AG08395 (cell line): Measurements from ENCODE around the gene AQP12B.
"Not testable (repeated sequence)": the region's sequence is repeated elsewhere in the genome, so short reads cannot be mapped to it uniquely, and the experiment has no call there.

Experiments used
- DNase-seq: peaks from one replicate; pipeline ENCODE4 v3.0.0; 2012; ENCODE audit warnings: mixed read lengths, low spot score

AQP12B gene

DNA sequence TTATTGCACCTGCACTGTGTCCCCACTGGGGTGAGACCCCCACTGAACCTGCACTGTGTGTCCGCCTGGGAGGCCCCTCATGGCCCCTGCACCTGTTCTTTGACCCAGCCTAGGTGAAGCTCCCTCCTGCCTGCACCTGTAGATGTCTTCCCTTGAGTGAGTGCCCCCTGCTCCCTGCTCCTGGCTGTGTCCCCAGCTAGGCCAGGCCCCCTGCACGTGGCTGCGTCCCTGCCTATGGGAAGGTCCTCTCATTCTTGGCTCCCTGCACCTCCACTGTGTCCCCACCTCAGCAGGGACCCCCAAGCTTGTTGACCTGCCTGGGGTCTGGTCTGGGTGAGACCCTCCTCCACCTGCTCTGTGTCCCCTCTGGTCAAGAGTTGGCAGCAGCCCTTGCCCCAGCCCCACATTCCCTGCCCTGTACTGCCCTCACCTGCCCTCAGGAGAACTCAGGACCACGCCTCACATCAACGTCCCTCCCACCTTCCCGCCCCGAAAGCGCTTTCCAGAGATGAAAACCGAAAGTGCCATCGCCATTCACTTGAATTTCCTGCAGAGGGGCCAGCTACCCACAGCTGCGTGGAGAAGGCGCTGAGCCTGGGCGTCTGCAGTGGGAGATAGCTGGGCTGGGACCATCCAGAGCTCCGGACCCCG lies 769 bp upstream of the AQP12B start:
- DNase-seq, result not testable (repeated sequence)

DNA sequence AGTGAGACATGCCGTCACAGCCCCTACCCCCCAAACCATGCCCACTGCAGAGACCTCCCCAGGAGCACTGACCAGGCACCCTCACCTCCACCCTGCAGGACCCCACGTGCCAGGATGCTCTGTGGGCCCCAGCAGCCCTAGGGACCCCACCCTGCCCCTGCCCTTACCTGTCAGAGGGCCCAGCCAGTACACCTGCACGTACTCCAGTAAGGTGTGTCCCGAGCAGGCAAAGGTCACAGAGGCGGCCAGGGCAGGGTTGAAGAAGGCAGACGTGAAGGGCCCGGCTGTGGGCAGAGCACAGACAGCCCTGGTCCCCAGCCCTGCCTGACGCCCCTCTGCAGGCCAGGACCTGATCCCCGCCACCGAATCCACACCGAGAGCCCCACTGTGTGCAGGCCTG lies 2.5 kb downstream of the AQP12B start:
- DNase-seq, result not testable (repeated sequence)

DNA sequence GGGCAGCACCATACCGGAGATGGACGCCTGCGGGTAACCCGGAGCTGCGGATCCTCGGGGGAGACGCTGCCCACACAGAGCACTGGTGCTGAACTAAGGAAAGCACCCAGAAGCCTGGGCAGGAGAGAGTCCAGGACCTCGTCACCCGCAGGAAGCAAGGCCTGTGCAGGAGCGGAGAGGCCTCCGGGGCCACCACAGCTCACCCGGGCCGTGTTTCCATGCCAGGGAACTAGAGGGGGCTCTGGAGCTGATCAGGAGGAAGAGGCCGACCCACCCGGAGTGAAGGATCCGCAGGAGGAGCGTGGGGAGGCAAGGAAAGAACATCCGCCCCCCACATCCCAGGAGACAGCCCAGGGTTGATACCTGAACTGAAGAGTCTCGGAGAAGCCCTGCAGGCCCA lies 3.8 kb downstream of the AQP12B start:
- DNase-seq, result not testable (repeated sequence)

DNA sequence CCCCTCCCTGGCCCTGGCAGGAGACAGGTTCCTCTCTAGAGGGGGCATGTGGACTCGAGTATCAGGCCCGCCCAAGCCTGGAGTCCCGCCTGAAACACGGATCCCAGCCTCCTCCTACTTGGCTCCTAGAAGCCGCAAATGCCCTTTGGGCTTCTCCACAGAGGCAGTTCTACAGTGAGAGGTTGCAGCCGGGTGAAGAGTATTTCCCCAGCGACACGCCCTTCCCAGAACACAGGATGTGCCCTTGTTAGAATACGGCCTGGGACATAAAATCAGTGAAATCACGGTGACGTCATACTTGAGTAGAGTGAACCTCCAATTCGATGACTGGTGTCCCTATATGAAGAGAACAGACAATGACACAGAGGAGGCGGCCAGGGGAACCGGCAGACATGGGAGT lies 4.6 kb downstream of the AQP12B start:
- DNase-seq, result not testable (repeated sequence)

DNA sequence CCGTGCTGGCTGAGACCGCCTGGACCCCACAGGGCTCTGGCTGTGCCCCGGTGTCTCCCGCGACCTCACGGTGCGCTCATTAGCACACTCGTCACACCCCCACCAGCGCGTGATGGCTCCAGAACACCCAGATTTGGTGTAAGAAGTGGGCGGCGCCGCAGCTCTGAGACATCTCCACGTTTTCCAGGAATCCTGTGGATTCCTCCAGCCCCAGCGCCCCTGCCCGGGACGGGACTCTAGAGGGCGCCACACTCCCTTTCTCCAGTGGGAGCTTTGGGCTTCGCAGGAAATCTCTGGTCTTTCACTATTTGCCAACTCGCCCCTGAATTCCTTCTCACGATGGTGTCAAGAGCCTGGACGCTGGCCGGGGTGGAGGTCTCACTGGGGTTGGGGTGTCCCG lies 7.3 kb downstream of the AQP12B start:
- not testable (repeated sequence) for DNase-seq

DNA sequence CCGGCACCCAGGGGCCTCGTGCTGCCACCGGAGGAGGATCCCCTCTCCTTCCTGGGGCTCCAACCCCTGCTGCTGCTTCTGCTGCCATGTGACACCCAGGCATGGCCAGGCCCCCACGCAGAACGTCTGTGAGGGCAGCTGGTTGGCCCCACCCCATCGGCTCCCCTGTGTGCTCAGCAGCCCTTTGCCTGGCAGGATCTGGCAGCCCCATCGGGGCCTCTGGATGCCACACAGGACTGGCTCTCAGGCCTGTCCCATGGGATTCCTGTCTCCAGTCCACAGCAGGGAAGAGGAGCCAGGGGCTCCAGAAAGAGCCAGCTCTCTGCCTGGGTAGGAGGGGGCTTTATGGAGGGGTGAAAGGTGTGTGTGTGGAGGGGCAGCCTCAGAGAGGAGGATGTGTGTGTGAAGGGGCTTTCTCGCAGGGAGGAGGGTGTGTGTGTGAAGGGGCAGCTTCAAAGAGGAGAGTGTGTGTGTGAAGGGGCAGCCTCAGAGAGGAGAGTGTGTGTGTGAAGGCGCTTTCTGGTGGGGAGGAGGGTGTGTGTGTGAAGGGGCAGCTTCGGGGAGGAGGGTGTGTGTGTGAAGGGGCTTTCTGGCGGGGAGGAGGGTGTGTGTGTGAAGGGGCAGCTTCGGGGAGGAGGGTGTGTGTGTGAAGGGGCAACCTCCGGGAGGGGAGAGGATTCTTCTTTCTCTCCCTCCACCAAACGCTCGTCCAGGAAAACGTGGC lies 8.1 kb downstream of the AQP12B start:
- DNase-seq, result not testable (repeated sequence)

DNA sequence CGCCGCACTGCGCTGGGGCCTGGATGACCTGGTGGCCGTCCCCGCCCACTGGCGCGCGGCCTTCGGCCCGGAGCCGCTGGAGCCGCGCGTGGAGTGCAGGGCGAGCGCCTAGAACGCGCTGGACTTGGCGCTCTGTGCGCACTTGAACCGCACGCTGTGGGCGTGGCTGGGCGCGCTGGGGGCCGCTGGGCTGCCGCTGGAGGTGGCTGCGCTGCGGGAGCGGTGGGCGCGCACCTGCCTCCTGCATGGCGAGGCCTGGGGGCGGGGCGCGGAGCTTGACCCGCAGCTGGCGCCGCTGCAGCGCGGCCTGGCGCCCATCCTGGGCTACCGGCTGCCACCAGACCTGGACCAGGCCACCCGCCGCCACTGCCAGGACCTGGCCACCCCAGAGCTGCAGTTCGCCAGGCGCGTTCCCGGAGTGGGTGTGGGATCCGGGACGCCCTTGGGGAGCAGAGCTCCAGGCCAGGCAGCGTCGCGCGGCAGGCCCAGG lies 9.9 kb downstream of the AQP12B start:
- no peak for DNase-seq

DNA sequence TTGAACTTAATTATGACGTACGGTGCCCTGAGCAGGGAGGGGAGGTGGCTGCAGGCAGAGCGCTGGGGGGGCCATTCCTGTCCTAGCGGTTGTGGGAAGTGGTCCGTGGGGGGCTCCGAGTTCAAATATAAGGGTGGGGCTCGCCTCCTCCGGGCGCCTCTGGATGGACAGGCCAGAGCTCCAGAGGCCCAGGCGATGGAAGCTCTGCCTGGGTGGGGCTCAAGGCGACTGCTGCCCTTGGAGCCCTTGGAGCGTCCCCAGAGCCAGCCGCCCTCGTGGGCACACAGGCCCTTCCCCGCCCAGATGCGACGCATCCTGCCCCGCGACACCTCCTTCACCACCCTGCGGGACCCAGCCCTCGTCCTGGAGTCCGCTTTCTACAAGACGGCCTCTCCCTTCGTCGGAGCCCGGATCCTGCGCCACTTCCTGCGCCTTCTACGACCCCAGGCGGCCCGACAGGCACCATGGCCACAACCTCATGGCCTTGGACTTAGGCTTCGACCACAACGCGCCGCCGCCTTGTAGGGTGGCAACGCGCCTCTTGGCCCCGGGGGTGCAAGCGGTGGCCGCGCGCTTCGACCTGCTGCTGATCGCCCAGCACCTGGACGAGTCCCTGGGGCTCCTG lies 10.5 kb downstream of the AQP12B start:
- no peak for DNase-seq

DNA sequence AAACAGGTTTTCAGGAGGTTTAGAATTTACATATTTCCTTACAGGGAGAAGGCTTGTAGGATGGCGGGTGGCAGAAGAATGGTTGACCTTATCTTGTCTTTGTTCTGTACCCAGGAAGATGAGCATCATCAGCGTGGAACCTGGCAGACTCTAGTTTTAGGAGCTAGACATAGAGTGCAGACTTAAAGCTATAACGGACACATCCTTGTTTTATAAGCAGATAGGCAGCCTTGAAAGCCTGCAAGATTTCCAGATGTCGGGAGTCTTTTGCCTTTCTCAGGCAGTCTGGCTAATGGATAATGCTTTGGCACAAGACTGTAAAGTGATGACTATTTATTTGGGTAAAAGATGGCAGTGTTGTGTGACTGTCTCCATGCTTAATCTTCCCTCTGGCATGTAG lies 11.7 kb downstream of the AQP12B start:
- DNase-seq, result no peak

DNA sequence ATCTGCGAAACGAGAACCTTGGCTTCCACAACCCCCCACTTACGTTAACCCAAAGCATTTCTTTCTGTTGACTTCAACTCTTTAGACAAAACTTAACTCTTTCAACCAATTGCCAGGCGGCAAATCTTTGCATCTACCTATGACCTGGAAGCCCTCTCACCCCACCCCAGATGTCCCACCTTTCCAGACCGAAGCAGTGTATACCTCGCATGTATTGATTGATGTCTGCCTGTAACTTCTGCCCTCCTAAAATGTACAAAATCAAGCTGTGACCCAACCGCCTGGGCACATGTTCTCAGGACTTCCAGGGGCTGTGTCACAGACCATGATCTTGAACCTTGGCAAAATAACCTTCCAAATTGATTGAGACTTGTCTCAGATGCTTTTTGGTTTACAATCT lies 12.3 kb downstream of the AQP12B start:
- DNase-seq, result no peak

DNA sequence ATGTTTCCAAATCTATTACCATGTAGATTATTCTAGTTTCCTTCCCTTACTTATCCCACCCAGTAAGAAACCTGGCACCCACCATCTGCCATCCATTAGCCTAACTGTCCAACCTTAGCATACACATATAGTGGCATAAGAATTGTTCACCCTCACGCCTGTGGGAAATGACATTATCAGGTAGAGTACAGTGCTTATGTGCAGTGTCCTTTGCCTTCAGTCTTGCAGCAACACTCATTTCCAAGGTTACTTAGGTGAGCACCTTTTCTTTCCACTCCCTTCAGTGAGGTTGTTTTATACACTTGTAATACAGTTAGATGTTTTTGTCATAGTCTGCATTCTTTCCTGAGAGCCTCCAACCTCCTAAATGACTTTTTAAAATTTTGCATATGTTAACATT lies 18.1 kb downstream of the AQP12B start:
- no peak for DNase-seq

DNA sequence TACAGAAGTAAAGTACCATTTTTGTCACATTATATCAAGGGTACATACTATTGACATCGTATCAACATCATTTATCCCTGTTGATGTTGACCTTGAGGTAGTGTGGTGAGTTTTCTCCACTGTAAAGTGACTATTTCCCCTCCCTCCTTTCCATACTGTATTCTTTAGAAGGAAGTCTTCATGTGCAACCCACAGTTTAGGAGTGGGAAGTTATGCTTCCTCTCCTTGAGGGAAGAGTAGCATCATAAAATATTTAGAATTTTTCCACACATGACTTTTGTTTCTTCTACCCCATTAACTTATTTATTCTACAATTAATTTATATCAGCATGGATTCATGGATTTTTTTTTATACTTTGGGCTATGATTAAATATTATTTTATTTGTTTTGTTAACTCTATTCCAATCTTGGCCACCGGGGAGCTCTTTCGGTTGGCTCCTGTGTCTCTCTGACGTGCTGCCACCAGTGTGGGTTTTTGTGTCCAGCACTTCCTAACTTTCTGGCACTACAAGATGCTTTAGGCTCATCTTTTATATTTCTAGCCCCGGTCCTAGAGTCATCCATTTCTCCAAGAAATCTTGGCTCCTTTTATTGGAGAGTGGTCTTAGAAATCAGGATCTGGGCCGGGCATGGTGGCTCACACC lies 19.0 kb downstream of the AQP12B start:
- no peak for DNase-seq

DNA sequence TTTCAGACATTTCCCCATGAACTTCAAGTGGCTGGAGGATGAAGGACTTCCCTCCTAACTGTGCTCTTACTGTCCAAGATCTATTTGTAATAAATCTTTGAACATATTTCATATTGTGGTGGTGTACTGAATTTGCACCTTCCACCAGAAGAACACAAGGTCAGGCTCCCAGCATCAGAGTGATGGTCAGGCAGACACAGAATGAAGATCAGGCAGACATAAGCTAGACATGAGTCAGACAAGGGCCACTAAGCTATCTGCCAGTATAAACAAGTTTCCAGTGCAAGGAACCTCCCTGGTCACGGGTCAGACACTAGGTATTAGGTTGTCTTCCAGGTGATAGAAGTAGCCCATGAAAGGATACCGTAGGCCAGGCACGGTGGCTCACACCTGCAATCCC lies 20.0 kb downstream of the AQP12B start:
- peak; percentile 3 for DNase-seq

DNA sequence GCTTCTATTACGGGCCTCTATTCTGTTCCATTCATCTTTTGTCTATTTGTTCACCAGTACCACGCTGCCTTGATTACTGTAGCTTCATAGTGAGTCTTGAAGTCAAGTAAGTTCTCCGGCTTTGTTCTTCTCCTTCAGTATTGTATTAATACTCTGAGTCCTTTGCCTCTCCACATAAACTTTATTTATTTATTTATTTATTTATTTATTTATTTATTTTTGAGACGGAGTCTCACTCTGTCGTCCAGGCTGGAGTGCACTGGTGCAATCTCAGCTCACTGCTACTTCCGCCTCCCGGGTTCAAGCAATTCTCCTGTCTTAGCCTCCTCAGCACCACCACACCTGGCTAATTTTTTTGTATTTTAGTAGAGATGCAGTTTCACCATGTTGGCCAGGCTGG lies 22.8 kb downstream of the AQP12B start:
- not testable (repeated sequence) for DNase-seq

DNA sequence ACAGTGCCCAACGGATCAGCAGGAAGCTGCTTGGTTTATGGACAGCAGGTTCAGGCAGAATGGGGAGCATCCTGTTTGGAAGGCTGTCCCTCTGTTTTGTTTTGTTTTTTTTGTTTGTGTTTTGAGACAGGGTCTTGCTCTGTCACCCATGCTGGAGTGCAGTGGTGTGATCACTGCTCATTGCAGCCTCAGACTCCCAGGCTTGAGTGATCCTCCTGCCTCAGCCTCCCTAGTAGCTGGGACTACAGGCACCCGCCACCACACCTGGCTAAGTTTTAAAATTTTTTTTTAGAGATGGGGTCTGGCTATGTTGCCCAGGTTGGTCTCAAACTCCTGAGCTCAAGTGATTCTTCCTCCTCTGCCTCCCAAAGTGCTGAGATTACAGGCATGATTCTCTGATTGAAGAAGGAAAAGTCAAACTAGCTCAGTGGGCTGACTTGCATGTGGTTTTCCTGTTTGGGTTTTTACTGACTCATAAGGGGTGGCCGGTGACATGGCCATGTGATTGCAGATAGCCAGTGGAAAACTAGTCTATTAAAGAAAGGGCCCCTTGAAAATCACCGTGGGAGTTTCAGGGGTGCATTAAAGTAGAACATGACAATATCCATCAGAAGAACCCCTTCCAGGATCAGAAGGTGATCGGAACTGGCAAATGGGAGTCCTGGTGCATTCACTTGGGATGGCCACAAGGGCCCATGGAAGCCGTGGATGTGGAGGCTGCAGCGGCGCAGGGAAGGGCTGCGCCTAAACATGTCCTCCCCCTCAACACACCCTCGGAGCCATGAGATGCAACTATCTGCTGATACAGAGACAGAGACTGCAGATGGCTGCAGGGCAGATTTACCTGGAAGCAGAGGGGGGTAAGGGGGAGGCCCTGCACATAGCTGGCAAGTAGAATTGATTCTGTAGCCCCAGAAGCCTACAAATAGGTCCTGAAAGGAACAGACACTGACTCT lies 26.5 kb downstream of the AQP12B start:
- DNase-seq, result peak; percentile 48

DNA sequence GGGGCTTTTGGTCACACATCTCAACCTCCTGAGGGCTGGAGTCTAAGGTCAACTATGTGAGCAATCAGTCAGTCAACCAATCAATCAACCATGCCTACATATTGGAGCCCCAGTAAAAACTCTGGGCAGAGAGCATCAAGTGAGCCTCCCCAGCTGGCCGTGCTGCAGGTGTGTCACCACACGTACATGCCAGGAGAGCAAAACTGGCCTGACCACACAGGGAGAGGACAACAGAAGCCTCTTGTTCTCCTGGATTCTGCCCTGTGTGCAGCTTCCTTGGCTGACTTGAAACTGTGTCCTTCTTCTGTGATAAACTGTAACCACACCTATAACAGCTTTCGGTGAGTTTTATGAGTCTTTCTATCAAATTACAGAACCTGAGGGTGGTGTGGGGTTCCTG lies 31.5 kb downstream of the AQP12B start:
- DNase-seq, result no peak

DNA sequence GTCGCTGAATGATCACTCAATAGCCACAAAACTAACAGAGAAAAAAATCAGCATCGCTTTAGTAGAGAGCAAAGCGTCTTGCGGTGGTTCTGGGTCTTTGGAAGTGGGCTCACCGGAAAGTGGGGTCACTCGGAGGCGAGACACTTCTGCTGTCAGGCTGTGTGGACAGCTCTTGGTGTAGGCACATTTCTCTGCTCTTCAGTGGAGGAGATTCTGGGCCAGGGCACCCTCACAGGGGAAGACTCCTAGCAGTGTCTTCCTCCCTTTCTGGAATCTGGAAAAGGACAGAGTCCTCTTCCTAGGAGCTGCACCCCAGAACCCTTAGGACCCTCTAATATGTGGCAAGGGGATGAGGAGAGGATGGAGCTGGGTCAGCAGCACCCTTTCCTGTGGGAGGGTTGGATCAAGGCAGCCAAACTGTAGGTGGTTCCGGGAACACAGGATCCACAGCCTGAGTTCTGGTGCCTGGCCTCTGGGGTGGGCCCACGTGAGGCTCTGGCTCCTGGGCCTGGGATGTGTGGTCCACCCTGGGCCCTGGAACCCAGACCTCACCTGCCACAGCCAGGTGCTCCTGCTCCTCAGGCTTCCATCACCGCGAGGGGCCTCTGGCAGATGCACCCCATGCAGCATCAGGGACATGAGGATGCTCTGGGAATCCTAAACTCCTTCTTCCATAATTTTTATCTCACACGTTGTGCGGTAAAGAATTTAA lies 32.3 kb downstream of the AQP12B start:
- no peak for DNase-seq

DNA sequence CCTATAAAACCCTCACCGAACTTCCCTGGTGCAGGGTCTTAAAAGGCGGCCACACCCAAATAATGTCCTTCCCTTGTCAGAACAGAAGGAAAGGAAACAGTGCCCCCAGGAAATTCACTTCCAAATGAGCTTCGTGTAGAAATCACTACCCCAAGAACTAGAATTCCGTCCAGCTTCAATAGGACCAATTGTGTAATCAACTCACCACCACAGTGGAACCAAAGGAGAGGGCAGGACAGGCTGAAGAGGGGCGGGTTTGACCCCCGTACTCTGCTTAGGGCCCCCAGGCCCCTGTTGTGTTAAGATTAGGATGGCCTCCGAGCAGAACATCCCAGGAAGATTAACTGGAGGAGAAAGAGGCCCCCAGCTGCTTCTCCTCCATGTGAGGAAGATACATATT lies 33.4 kb downstream of the AQP12B start:
- no peak for DNase-seq

DNA sequence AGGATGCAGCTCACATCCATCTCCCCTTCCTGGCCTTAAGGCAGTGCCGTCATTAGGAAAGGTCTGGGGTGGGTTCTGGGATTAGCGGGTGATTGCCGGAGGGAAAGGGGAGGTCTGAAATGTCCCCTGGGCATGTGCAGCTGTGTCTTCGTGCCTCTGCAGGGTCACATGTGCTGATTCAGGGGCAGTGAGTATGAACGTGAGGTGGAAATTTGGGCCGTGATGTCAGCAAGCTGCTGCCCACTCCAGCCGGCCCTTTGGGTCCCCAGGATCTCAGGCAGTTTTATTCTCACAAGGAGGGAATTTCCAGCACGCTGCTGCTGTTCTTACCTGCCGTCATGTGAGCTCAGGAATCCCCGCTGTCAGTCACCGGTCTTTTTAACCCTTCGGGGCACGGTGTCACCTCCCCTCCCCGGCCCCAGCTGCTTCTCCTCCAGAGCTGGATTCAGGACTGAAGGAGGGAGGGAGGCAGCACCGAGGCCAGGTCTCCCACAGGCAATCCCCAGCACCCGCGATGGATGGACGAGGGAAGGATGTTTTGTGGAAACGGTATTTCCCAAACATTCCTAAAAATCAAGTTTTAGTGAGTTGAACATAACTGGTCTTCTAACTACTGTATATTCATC lies 33.9 kb downstream of the AQP12B start:
- no peak for DNase-seq

DNA sequence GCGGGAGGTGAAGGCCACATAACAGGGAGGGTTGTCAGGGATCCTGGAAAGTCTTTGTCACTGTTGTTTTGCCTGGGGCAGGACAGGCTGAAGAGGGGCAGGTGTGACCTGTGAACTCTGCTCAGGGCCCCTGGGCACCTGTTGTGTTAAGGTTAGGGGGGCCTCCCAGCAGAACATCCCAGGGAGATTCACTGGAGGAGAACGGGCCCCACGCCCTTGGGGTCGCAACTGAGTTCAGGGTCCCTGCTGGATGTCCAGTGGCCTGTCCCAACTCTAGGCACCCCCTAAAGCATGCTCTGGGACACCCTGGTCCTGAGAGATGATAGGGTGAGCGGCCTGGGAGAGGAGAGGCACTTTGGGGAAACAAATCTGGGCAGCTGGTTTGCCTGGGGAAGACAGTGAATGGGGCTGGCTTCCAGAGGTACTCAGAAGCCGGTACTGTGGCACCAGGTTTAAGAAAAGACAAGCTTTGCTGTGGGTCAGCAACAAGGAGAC lies 34.5 kb downstream of the AQP12B start:
- no peak for DNase-seq
